Neural progenitor cell (in vitro differentiated cells): Measurements from ENCODE around the gene RAB3A.

ENCODE experiments used
- CTCF ChIP-seq: fragments of 200-600 bp; sonication (generic); IDR thresholded peaks from 2 replicates; pipeline ENCODE4 v1.5.1; 2017; ENCODE audit warnings: antibody characterized with exemption, mild to moderate bottlenecking
- EZH2 ChIP-seq: fragments of 200-600 bp; sonication (generic); IDR thresholded peaks from 2 replicates; pipeline ENCODE4 v1.6.1; 2017; ENCODE audit warnings: antibody characterized with exemption, mild to moderate bottlenecking, moderate library complexity

- TF ChIP-seq CTCF = no peak
- TF ChIP-seq EZH2 = no peak
Observed at GRCh38 chr19:18216789-18217188, 12.9 kb upstream of the RAB3A start.
